Astrocyte of the cerebellum (primary cell): ENCODE results near the gene REXO2.

Source experiments
- DNase-seq: peaks from one replicate; pipeline ENCODE4 v3.0.0-alpha.2; 2011; ENCODE audit warnings: low read depth
- H3K4me3 ChIP-seq: 2 replicates; pipeline ENCODE4 v1.5.1; 2011; ENCODE audit warnings: mild to moderate bottlenecking, low read depth, low read length, moderate library complexity
- in situ Hi-C: cut with HindIII; loops from 2 replicates; pipeline ENCODE4 v1.10.0; 2017; ENCODE audit warnings: low sequenced_read_pairs
- TF ChIP-seq, protein P1 (sequence below): IDR thresholded peaks from 2 replicates; pipeline ENCODE4 v1.5.1; 2012; ENCODE audit warnings: low read length, low read depth, moderate library complexity, mild to moderate bottlenecking; ENCODE audit errors: missing control alignments

Gene REXO2

DNA sequence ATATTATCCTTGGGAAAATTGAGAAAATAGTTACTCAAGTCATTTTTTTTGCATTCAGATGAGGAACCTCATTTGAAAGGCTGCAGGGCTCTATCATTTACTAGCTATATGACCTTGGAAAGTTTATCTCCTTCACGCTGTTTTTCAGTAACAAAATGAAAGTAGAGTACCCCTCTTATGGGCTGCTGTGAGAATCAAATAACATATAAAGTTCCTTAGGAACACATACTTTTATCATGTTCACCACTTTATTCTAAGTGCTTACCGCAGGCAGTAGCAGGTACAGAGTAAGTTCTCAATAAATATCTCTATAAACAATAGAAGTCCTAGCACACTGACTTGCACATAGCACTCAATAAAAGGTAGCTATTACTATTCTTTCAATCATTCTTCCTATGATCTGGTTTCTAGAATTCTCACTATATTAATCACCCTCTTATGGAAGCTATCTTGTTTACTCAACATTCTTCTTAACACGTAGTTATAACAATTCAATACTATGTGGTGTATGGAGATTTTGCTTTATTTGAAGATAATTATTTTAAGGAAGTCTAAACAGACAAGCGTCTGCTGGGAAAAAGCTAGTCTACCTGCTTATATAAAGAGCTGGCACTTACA is 40.9 kb upstream of the REXO2 start:
- TF ChIP-seq, protein P1, sequence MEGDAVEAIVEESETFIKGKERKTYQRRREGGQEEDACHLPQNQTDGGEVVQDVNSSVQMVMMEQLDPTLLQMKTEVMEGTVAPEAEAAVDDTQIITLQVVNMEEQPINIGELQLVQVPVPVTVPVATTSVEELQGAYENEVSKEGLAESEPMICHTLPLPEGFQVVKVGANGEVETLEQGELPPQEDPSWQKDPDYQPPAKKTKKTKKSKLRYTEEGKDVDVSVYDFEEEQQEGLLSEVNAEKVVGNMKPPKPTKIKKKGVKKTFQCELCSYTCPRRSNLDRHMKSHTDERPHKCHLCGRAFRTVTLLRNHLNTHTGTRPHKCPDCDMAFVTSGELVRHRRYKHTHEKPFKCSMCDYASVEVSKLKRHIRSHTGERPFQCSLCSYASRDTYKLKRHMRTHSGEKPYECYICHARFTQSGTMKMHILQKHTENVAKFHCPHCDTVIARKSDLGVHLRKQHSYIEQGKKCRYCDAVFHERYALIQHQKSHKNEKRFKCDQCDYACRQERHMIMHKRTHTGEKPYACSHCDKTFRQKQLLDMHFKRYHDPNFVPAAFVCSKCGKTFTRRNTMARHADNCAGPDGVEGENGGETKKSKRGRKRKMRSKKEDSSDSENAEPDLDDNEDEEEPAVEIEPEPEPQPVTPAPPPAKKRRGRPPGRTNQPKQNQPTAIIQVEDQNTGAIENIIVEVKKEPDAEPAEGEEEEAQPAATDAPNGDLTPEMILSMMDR: no peak
- no peak for DNase-seq
- in situ Hi-C loops: no loop called here
- H3K4me3 ChIP-seq: no peak overlapping the region

DNA sequence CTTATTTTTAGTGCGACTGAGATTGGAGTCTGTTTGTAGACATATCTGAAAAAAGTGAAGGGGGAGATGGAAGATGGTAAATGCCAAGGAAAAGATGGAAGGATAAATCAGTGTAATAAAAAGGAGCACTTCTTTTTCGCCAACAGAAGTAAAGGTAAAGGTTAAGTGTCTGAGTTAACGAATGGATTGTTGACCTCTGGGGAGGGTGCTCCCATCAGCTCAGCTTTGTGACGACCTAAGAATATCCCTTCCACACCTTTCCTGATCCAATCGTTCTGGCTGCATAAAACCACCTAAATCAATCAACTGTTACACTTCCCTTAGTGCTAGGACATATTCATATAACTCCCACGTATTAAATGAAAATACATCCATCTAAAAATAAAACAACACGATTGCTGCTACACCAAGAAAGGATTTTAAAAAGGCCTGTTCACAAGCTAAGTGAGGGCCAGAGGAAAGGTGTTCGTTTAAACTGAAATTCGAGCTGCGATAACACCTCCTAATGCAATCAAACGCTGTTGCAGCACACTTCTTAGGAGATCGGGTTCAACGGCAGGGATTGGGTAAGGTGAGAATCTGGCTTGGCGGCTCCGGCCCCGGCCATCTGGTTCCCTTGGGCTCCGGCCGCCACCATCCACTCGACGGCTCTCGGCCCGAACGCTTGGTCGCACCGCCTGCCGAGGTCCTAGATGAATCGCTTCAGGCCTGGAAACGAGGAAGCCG is 39.6 kb upstream of the REXO2 start:
- TF ChIP-seq, protein P1: no peak
- no peak for DNase-seq
- peak overlapping the region; percentile 92 for H3K4me3 ChIP-seq
- in situ Hi-C loops: no loop called here

DNA sequence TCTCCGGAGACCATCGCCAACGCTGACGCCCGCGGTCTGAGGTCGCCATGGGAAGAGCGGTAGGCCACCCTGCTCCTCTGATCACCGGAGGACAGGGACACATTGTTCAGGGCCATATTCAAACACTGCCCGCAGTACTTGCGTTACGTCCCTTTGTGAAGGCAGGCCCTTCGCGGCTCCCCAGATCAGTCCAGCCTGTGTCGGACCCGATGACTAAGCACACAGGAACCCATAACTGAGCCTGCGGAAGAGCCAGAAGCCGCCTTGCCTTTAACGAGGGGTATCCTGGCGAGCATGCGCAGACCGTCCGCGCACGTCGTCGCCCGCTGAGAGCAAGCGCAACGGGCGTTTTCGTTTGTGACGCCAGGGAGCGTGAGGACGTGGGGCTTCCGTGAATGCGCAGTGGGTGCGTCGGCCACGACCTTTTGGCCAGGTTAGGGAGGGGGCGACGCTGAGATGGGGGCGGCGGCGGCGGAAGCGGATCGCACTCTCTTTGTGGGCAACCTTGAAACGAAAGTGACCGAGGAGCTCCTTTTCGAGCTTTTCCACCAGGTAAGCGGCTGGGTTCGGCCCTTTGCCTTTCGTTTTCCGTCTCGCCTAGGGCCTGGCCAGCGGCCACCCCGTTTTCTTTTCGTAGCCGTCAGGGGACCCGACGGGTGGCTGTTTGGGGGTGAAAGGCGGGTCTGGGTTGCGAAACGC is 38.9 kb upstream of the REXO2 start, which contains the start of the genes C11orf71 and RBM7:
Gene C11orf71 (minus strand): TSS at position 296 of the 699 bp plus-strand sequence. CDS start 180 bp downstream, at position 116.
Gene RBM7 (plus strand): TSS at position 451 of the 699 bp plus-strand sequence. CDS start 6 bp downstream, at position 457.
- peak within 1 kb of the TSS; percentile 92 for H3K4me3 ChIP-seq
- in situ Hi-C loops: no loop called here

DNA sequence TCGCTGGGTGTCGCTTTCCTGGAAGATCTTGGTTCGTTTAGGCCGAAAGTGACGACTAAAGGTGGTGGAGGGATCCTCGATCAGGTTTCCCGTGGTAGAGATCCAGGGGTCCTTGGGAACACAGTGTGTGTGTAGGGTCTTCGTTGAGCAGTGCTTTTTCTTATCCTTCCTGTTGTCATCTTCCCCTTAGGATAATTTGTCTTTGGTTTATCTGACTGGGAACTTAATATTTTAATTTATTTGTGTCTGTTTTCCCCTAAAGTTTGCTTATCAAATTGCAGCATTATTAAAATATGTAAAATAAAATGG is 38.4 kb upstream of the REXO2 start:
- no peak for DNase-seq
- in situ Hi-C loops: no loop called here
- TF ChIP-seq, protein P1: no peak
- peak overlapping the region; percentile 92 for H3K4me3 ChIP-seq

More for the DNA sequence above, 38.9 kb upstream of the REXO2 start, which contains the start of the genes C11orf71 and RBM7:
- peak; percentile 96 for DNase-seq
- TF ChIP-seq, protein P1: no peak

DNA sequence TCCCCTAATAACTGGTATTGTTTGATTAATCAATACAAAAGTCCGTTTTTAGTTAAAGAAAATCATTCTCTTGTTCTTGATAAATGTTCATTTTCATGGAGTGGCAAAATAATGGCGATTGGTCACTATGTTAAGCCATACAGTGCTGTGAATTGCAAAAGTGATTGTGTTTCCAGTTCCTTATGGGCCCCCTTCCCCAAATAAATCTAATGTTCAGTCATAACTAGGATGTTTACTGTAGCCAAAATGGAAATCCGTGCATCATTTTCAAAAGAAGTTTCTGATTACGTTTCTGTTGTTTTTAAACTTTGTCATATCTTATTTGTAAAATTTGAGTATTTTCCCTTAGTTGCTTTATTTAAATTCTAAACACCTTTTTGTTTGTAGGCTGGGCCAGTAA is 38.0 kb upstream of the REXO2 start:
- no peak for DNase-seq
- TF ChIP-seq, protein P1: no peak
- in situ Hi-C loops: no loop called here

DNA sequence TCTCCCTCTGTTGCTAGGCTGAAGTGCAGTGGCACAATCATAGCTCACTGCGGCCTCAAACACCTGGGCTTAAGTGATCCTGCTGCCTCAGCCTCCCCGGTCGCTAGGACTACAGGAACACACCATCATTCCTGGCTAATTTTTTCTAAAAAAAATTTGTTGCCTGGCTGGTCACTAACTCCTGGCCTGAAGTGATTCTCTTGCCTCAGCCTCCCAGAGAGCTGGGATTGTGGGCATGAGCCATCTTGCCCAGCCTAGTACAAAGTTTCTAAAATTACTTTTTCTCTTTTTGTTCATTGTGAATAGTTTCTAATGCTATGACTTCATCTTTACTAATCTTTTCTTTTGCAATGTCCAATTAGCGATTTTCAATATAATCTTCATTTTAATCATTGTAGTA is 26.3 kb upstream of the REXO2 start:
- TF ChIP-seq, protein P1: no peak
- no peak overlapping the region for H3K4me3 ChIP-seq
- DNase-seq: no peak
- in situ Hi-C loops: no loop called here

More for the DNA sequence above, 38.0 kb upstream of the REXO2 start:
- peak overlapping the region; percentile 92 for H3K4me3 ChIP-seq
